ENCODE results near the gene LRRC43. TPM values are rescaled to one million over a fixed set of nuclear protein-coding genes. Genes with fewer than 3 reads are reported as not detected.

Gene LRRC43, protein sequence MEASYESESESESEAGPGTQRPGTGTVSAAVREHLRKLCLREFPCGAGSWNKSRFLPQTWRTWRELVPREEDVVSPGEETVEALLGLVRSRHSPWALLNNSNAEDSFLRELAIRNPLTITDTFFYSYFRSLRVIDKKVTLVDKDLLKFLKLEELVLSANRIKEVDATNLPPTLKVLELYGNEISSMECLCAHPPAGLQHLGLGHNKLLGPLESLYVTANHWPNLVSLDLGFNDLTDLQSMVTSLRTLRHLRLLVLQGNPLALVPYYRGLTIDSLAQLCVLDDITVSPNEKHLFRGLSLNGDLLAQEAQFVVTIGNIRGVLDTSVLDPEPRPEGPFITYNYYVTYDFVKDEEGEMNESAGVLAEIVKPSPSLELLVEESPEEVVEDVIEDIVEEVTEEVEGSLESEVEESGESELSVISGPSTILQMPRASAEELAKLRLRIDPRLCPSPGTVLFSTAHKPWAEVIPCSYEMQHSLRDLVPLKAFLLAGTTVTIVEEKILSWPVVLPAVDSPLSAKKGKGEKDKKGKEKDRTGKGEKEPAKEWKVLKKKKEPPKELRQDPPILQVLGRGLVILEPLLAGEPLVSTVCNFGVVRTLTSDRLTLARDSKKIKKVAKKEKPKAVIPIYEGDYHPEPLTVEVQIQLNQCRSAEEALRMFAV
- total RNA-seq: 1 to 10 TPM; 1.1 to 9.3 TPM

DNA sequence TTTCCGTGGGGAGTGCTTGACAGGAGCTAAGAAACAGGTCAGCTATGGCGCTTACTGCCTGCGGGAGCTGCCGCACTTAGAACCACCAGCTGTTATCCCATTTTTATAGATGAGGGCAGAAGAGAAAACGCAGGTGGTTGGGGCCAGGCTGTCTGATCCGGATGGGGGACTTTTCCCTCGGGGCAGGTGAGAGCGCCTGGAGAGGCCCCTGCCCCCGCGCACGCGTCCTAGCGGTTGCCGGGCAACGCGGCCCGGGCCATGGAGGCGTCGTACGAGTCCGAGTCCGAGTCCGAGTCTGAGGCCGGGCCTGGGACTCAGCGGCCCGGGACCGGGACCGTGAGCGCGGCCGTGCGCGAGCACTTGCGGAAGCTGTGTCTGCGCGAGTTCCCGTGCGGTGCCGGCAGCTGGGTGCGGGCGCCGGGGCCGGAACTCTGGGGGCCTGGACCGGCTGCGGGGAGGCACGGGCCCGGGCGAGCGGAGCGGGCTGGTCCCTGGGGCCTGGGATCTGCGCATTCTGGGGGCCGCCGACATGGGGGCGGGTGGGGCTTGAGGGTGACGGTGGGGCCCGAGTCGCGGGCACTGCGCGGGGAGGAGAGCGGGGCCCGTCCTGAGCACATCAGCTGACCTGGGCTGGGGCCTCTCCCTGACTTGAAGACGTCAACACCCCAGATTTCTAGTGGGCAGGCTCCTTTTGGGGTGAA is at the start of gene LRRC43:
Gene LRRC43, plus strand, starts transcription at position 237 of the 701 bp plus-strand sequence. Its CDS starts 22 bp downstream, at position 259.
- ATAC-seq (peak; percentile 76), DNase-seq (ENCODE audit: low spot score) (no peak)
- H3K27ac Mint-ChIP-seq: peak within 1 kb of the TSS; percentile 86 to 94
- peak within 1 kb of the TSS; percentile 84 for H3K4me3 Mint-ChIP-seq
- H3K36me3 Mint-ChIP-seq: no peaks in the 10 kb centered on the region
- no peaks in the 10 kb centered on the region for H3K9me3 Mint-ChIP-seq
- H3K4me1 Mint-ChIP-seq (ENCODE audit: low read depth in 2 of 2): peaks cover 23 to 38% of the 10 kb centered on the region in 2 donors
- H3K27me3 Mint-ChIP-seq: no peaks in the 10 kb centered on the region

DNA sequence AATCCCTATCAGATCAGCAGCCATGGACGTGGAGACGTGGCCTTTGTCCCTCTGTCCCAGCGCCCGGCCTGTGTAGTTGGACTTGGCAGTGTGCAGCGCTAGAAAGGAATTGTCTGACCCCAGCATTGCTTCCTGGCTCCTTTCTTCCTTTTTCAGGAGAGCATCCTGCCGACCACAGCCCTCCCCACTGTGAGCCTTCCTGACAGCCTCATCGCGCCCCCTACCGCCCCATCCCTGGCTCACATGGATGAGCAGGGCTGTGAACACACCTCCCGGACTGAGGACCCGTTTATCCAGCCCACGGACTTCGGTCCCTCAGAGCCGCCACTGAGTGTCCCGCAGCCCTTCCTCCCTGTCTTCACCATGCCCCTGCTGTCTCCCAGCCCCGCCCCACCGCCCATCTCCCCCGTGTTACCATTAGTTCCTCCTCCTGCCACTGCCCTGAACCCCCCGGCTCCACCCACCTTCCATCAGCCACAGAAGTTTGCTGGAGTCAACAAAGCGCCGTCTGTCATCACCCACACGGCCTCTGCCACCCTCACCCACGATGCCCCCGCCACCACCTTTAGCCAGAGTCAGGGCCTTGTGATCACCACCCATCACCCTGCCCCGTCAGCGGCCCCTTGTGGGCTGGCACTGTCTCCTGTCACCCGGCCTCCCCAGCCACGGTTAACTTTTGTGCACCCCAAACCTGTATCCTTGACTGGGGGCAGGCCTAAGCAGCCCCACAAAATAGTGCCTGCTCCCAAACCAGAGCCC is 49.6 kb upstream of the LRRC43 start:
- DNase-seq (ENCODE audit: low spot score): no peak
- no peaks in the 10 kb centered on the region for H3K27me3 Mint-ChIP-seq
- peak overlapping the region in 1 of 2 donors; percentile 57 for H3K27ac Mint-ChIP-seq
- H3K36me3 Mint-ChIP-seq: no peaks in the 10 kb centered on the region
- H3K4me1 Mint-ChIP-seq (ENCODE audit: low read depth in 2 of 2): peaks cover 0 to 2% of the 10 kb centered on the region in 2 donors
- no peak for ATAC-seq
- H3K4me3 Mint-ChIP-seq: no peak overlapping the region
- no peaks in the 10 kb centered on the region for H3K9me3 Mint-ChIP-seq

DNA sequence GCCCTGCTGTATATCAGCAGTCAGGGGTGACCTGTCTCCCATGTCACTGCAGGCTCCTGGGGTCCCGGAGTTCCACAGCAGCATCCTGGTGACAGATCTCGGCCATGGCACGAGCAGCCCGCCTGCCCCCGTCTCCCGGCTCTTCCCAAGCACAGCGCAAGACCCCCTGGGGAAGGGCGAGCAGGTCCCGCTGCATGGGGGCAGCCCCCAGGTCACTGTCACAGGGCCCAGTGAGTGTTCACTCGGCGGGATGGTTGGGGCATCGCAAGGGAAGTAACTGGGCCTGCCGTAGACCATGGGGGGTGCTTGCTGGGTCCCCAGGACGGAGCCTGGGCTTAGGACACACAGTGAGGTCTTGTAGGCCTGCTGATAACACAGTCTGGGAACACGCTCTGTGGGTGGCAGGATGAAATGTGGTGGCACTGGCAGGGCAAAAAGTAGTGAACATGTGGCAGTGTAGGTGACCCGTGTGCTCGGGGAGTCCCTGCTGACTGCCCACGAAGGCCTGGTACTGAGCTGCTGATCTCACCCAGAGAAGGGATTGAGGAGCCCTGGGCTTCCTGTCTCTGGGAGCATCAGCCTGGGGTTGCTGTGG is 47.4 kb upstream of the LRRC43 start:
- no peak for DNase-seq (ENCODE audit: low spot score)
- peak overlapping the region in 1 of 2 donors; percentile 25 for H3K27ac Mint-ChIP-seq
- H3K36me3 Mint-ChIP-seq: no peaks in the 10 kb centered on the region
- ATAC-seq: peak in 1 of 2 donors; percentile 14
- H3K4me3 Mint-ChIP-seq: no peak overlapping the region
- no peaks in the 10 kb centered on the region for H3K27me3 Mint-ChIP-seq
- H3K9me3 Mint-ChIP-seq: no peaks in the 10 kb centered on the region
- H3K4me1 Mint-ChIP-seq (ENCODE audit: low read depth in 2 of 2): peaks cover 0 to 2% of the 10 kb centered on the region in 2 donors

DNA sequence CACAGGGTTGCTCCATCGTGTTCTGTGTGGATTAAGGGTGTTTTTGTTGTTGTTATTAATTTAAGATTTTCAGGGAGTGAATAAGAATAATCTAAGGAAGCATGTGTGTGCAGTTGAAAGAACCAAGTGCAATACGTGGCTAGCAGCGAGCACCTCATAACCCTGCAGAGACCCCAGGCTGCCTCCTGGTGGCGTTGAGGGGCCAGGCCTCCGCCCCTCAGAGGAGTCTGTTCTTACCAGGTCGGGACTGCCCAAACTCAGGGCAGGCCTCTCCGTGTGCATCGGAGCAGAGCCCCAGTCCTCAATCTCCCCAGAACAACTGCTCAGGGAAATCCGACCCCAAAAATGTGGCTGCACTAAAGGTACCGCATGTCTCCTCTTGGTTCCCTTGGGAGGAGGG is 45.7 kb upstream of the LRRC43 start:
- Mint-ChIP-seq H3K4me1 (ENCODE audit: low read depth in 2 of 2) (peaks cover 0 to 2% of the 10 kb centered on the region in 2 donors), H3K36me3 (no peaks in the 10 kb centered on the region), H3K9me3 (no peaks in the 10 kb centered on the region), H3K27me3 (no peaks in the 10 kb centered on the region), H3K4me3 (no peak overlapping the region), H3K27ac (peak overlapping the region in 1 of 2 donors; percentile 31)
- ATAC-seq (no peak), DNase-seq (ENCODE audit: low spot score) (no peak)

DNA sequence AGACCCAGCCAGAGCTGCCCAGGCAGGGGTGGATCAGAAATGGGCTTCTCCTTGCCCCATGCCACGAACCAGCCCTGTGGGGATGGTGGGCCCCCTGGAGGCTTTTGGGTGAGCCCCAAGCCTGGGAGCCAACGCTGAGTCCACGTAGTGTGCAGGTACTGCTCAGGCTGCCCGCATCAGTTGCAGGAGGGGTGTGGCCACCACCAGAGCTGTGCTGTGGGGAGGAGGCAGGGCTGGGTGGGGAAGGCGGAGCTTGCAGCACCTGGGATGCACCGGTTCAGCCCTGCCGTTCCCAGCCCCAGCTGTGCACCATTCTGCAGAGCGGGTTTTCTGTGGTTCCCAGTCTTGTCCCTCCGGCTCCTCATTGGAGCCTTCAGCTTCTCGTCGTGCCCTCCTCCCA is 45.2 kb upstream of the LRRC43 start:
- H3K27ac Mint-ChIP-seq: no peak overlapping the region
- H3K36me3 Mint-ChIP-seq: no peaks in the 10 kb centered on the region
- H3K4me1 Mint-ChIP-seq (ENCODE audit: low read depth in 2 of 2): peaks cover 0 to 2% of the 10 kb centered on the region in 2 donors
- DNase-seq (ENCODE audit: low spot score) (no peak), ATAC-seq (peak in 1 of 2 donors; percentile 14)
- H3K4me3 Mint-ChIP-seq: no peak overlapping the region
- H3K9me3 Mint-ChIP-seq: no peaks in the 10 kb centered on the region
- no peaks in the 10 kb centered on the region for H3K27me3 Mint-ChIP-seq

DNA sequence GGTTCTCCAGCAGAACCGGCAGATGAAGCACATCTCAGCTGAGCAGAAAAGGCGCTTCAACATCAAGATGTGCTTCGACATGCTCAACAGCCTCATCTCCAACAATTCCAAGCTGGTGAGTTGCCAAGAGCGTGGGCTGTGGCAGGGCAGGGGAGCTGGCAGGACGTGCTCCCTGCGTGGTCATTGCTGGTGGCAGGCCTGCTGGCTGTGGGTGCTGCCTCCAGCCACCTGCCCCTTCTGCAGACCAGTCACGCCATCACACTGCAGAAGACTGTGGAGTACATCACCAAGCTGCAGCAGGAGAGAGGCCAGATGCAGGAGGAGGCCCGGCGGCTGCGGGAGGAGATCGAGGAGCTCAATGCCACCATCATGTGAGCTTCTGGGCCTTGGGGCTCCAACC is 44.7 kb upstream of the LRRC43 start:
- Mint-ChIP-seq H3K36me3 (no peaks in the 10 kb centered on the region), H3K27me3 (no peaks in the 10 kb centered on the region), H3K4me1 (ENCODE audit: low read depth in 2 of 2) (peaks cover 0 to 2% of the 10 kb centered on the region in 2 donors), H3K4me3 (no peak overlapping the region), H3K9me3 (no peaks in the 10 kb centered on the region), H3K27ac (no peak overlapping the region)
- ATAC-seq (no peak), DNase-seq (ENCODE audit: low spot score) (no peak)

DNA sequence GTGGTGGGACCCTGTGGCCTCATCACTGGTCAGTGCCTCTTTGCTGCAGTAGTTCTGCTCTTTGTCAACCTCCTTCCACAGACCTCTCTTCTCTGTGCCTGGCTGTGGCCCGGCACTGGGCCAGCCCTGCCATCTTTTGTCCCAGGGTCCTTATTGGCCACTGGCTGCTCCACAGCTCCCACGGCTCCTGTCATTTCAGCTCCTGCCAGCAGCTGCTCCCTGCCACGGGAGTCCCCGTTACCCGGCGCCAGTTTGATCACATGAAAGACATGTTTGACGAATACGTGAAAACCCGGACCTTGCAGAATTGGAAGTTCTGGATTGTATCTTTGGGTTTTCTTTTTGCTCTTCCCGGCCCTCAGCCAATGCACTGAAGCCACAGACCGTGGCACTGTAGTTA is 44.3 kb upstream of the LRRC43 start:
- ATAC-seq: no peak
- Mint-ChIP-seq H3K9me3 (no peaks in the 10 kb centered on the region), H3K4me3 (no peak overlapping the region), H3K36me3 (no peaks in the 10 kb centered on the region), H3K27ac (no peak overlapping the region), H3K4me1 (ENCODE audit: low read depth in 2 of 2) (peaks cover under 1 to 2% of the 10 kb centered on the region in 2 donors), H3K27me3 (no peaks in the 10 kb centered on the region)
- no peak for DNase-seq (ENCODE audit: low spot score)

DNA sequence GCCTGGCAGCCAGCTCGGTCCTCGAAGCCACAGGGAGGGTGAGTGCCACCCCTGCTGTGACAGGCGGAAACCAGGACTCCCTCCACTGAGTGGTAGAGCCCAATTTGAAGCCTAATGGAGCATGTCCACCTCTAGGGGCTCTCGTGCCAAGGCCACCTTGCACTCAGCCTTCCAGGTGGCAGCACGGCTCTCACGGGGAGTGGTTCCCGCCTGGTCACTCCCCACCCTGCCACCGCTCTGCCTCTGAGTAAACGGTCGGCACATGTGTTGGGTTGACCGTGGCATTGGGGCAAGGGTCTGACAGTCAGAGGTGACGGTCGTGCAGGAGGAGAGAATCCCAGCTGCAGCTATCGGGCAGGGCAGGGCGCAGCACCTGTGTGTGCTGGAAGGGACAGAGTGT is 43.7 kb upstream of the LRRC43 start:
- ATAC-seq: no peak
- DNase-seq (ENCODE audit: low spot score): no peak
- peaks cover 2 to 4% of the 10 kb centered on the region in 2 donors for H3K4me1 Mint-ChIP-seq (ENCODE audit: low read depth in 2 of 2)
- no peaks in the 10 kb centered on the region for H3K9me3 Mint-ChIP-seq
- no peak overlapping the region for H3K27ac Mint-ChIP-seq
- no peaks in the 10 kb centered on the region for H3K27me3 Mint-ChIP-seq
- no peak overlapping the region for H3K4me3 Mint-ChIP-seq
- H3K36me3 Mint-ChIP-seq: no peaks in the 10 kb centered on the region

DNA sequence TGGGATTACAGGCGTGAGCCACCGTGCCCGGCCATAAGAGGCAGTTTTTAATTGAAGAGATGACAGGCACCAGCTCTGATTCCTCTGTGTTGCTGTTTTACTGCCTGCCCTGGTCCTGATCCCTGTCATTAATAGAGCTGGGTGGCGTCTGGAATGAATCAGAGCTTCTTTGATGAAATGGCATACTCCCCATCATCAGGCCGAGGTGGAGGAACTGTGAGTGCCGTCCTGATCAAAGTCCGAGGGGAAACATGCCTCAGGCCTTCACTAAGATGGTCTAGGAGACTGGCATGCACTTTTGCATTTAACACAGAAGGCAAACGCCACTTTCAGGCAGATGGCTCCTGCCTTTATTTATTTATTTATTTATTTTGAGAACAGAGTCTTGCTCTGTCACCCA is 43.0 kb upstream of the LRRC43 start:
- Mint-ChIP-seq H3K9me3 (no peaks in the 10 kb centered on the region), H3K36me3 (no peaks in the 10 kb centered on the region), H3K4me1 (ENCODE audit: low read depth in 2 of 2) (peaks cover 1 to 4% of the 10 kb centered on the region in 2 donors), H3K4me3 (no peak overlapping the region), H3K27ac (no peak overlapping the region), H3K27me3 (no peaks in the 10 kb centered on the region)
- ATAC-seq (no peak), DNase-seq (ENCODE audit: low spot score) (no peak)

DNA sequence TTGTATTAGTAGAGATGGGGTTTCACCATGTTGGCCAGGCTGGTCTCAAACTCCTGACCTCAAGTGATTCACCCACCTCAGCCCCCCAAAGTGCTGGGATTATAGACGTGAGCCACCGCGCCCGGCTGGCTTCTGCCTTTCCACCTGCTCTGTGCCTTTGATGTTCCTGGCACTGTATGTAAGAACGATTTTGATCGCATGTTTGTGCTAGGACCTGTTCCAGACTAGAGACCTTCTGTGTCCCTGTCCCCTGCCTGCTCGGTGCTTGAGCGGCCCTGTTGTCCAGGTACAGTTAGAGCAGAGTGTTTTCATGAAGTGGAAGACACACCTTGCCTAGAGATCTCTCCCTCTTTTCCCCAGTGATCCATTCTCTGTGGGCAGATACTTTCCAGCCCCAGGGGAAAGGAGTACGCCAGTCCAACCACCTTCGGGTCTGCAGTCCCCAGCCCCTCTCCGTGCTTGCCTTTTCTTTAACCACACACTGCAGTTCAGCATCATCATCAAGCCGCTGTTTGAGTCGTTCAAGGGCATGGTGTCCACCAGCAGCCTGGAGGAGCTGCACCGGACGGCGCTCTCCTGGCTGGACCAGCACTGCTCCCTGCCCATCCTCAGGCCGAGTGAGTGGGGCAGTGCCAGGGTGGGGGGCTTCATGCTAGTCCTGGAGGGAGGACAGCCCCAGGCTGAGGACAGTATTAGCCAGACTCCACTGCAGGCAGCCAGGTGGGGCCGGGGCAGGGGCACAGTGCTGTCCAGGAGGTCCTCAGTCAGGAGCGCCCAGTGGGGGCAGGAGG is 42.3 kb upstream of the LRRC43 start:
- DNase-seq (ENCODE audit: low spot score): no peak
- no peaks in the 10 kb centered on the region for H3K27me3 Mint-ChIP-seq
- H3K4me3 Mint-ChIP-seq: no peak overlapping the region
- H3K27ac Mint-ChIP-seq: no peak overlapping the region
- no peaks in the 10 kb centered on the region for H3K9me3 Mint-ChIP-seq
- no peaks in the 10 kb centered on the region for H3K36me3 Mint-ChIP-seq
- H3K4me1 Mint-ChIP-seq (ENCODE audit: low read depth in 2 of 2): peaks cover 0 to 4% of the 10 kb centered on the region in 2 donors
- ATAC-seq: no peak

DNA sequence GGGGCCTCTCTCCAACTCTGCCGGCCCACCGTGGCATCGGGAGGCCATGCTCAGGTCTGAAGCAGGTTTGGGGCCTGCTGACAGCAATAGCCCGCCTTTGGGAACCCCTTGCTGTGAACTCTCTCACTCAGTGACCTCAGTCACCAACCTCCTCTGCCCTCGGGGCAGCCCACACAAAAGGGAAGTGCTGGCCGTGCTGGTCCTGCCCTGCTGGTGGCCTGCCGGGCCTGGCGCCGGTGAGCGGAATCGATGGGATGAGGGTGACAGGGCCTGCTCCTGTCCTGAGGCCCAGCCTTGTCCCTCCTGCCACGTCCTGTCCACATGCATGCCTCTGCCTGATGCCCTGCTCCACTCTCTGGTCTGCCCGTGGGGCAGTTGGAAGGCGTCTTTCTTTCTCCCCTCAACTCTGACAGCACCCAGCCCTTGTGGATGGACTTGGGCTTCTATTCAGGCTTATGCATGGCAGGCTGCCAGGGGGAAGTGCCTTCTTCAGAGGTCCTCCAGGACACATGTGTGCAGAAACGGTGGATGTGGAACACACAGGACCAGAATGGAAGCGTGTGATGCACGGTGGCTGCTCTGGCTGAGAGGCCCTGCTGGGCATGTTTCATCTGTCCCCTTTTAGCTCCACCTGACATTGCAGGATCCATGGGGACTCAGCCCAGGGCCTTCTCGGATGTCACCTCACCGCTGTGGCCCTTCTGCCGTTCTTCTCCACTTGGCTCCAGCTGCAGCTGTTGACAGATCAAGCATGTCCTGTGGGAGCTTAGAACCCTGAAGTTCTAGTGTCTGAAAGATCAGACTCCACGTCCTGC is 40.8 kb upstream of the LRRC43 start:
- ATAC-seq (no peak), DNase-seq (ENCODE audit: low spot score) (no peak)
- no peaks in the 10 kb centered on the region for H3K9me3 Mint-ChIP-seq
- H3K27ac Mint-ChIP-seq: no peak overlapping the region
- H3K36me3 Mint-ChIP-seq: no peaks in the 10 kb centered on the region
- H3K27me3 Mint-ChIP-seq: no peaks in the 10 kb centered on the region
- peaks cover 0 to 4% of the 10 kb centered on the region in 2 donors for H3K4me1 Mint-ChIP-seq (ENCODE audit: low read depth in 2 of 2)
- no peak overlapping the region for H3K4me3 Mint-ChIP-seq

DNA sequence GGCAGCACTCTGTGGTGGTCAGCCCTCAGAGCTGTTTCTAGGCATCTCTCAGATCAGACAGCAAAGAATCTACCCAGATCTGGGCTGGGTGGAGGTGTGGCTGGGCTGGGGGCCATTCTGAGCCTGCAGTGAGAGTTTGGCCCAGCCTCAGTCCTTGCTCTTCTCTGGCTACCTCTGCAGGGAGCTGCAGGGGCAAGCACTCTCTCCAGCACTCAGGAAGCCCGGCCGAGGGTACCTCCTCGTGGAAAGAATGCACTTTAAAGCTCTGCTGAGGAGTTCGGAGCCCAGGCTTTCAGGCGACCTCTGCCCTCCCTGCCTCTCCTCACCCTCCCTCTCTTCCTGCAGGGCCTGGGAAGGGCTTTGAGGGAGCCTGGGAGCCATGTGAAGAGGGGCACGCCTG is 40.1 kb upstream of the LRRC43 start:
- Mint-ChIP-seq H3K4me3 (no peak overlapping the region), H3K9me3 (no peaks in the 10 kb centered on the region), H3K27ac (no peak overlapping the region), H3K4me1 (ENCODE audit: low read depth in 2 of 2) (peaks cover 0 to 4% of the 10 kb centered on the region in 2 donors), H3K27me3 (no peaks in the 10 kb centered on the region), H3K36me3 (no peaks in the 10 kb centered on the region)
- ATAC-seq (no peak), DNase-seq (ENCODE audit: low spot score) (no peak)
